Peyer's patch (tissue), 4 donors: ENCODE data around the gene NSG1. TPM values are rescaled to one million over a fixed set of nuclear protein-coding genes. Genes with fewer than 3 reads are reported as not detected.

Experiments used
- DNase-seq, 3 donors: peaks; one replicate each; pipeline ENCODE4 v3.0.0-alpha.2; 2017 to 2019
- H3K27ac ChIP-seq, 4 donors: fragments of 200-600 bp; sonication (generic); one replicate each; pipeline ENCODE4 v1.5.1; 2016 to 2019
- H3K27me3 ChIP-seq, 2 donors: fragments of 200-600 bp; sonication (generic); one replicate each; pipeline ENCODE4 v1.5.1; 2019
- H3K36me3 ChIP-seq, 3 donors: fragments of 200-600 bp; sonication (generic); one replicate each; pipeline ENCODE4 v1.5.1; 2016 to 2019
- H3K4me1 ChIP-seq, 4 donors: fragments of 200-600 bp; sonication (generic); one replicate each; pipeline ENCODE4 v1.5.1; 2016 to 2019
- H3K4me3 ChIP-seq, 4 donors: fragments of 200-600 bp; sonication (generic); 1 replicate in 3 of 4; 2 replicates in 1 of 4; pipeline ENCODE4 v1.5.1; 2016 to 2019; ENCODE audit warnings: mild to moderate bottlenecking in 1 of 4
- H3K9me3 ChIP-seq, 4 donors: fragments of 200-600 bp; sonication (generic); one replicate each; pipeline ENCODE4 v1.5.1; 2016 to 2019; ENCODE audit warnings: mild to moderate bottlenecking in 1 of 4
- POLR2A ChIP-seq, 2 donors: fragments of 450-650 bp; IDR thresholded peaks; one replicate each; pipeline ENCODE4 v1.5.1; 2017; ENCODE audit warnings: antibody characterized with exemption in 2 of 2, mild to moderate bottlenecking in 2 of 2, moderate library complexity in 2 of 2
- total RNA-seq, 4 donors: library from RNA; depleted of rRNA; stranded (reverse); fragments of >200 nt; gene quantifications; one replicate each; pipeline ENCODE4 v1.1.0, GENCODE V29; 2016
- TF ChIP-seq, protein P1 (sequence below), 6 experiments: fragments of 450-650 bp in 4 of 6; fragments of 200-600 bp in 2 of 6; sonication (generic) in 1 of 6; IDR thresholded peaks; one replicate each; pipeline ENCODE4 v1.5.1; 2017 to 2019; ENCODE audit warnings: antibody characterized with exemption in 6 of 6, mild to moderate bottlenecking in 3 of 6, moderate library complexity in 1 of 6

The NSG1 gene
- total RNA-seq, 4 donors from 2014 or later, result 2.0 to 13.2 (median 3.7) TPM

DNA sequence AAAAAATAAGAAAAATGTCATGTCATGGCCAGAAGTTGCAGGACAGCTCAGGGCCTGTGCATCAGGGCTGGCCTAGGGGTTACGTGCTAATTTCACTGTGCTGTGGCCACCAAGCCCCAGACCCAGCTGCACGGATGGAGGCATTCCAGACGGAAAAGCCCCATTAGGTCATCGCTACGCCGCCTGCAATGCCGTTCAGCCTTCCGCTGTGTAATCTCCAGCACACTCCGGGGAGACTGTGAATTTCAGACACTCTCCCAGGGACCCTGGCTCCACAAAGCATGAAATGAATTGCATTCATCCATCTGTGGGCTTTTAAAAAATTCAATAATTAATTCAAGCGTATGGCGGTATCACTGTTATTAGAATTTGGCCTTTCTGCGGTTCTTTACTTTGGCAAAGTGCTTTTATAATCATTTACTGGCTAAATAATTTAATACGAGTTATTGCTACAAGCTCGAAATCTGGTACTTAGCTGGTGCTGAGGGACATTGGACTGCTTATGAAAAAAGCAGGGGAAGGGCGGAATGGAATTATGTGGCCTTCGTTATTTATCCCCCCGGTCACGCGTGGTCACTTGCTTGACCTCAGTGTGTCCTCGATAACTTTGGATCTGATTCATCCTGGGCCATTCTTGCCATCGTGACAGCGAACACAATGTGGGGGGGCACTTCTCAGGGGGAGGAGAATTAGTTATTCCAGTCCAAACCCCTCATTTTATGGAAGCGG lies 9.0 kb upstream of the NSG1 start:
- Histone ChIP-seq H3K27me3 (no peaks in the 10 kb centered on the region), H3K4me3 (no peak overlapping the region), H3K4me1 (no peaks in the 10 kb centered on the region), H3K27ac (no peak overlapping the region), H3K9me3 (peaks cover 0 to 4% (median 0%) of the 10 kb centered on the region in 4 donors), H3K36me3 (no peaks in the 10 kb centered on the region)
- TF ChIP-seq, protein P1, sequence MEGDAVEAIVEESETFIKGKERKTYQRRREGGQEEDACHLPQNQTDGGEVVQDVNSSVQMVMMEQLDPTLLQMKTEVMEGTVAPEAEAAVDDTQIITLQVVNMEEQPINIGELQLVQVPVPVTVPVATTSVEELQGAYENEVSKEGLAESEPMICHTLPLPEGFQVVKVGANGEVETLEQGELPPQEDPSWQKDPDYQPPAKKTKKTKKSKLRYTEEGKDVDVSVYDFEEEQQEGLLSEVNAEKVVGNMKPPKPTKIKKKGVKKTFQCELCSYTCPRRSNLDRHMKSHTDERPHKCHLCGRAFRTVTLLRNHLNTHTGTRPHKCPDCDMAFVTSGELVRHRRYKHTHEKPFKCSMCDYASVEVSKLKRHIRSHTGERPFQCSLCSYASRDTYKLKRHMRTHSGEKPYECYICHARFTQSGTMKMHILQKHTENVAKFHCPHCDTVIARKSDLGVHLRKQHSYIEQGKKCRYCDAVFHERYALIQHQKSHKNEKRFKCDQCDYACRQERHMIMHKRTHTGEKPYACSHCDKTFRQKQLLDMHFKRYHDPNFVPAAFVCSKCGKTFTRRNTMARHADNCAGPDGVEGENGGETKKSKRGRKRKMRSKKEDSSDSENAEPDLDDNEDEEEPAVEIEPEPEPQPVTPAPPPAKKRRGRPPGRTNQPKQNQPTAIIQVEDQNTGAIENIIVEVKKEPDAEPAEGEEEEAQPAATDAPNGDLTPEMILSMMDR (IDR thresholded peaks at IDR 0.05), result no peak
- TF ChIP-seq POLR2A (IDR thresholded peaks at IDR 0.05), result no peak
- no peak for DNase-seq

DNA sequence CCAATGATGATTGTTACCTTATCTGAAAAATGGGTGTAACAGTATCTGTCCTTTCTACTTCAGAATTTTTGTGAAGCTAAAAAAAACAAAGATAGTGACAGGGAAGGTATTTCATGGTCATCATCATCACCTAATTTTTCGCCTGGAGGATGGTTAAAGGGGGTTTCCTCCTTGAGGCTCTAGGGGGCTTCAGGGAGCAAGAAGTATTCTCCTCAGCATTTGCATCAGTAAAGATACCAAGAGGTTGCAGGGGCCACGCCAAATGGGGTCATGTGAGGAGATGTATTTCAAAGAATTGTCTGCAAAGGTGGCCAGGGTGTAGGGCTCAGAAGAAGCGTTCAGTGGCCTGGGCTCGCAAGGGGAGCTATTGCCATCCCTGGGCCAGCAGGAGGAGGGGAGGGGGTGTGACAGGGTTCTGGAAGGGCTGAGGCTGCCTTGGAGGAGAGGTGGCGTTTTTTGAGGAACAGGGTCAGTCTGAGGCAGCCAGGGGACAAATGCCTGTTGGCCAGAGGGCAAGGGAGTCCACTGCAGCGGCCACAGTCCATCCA lies 7.3 kb upstream of the NSG1 start:
- DNase-seq, result no peak
- H3K27me3 ChIP-seq, result no peaks in the 10 kb centered on the region
- no peak overlapping the region for H3K4me3 ChIP-seq
- peaks cover 0 to 4% (median 0%) of the 10 kb centered on the region in 4 donors for H3K9me3 ChIP-seq
- H3K27ac ChIP-seq, result no peak overlapping the region
- H3K4me1 ChIP-seq, result no peaks in the 10 kb centered on the region
- no peak for TF ChIP-seq POLR2A (IDR thresholded peaks at IDR 0.05)
- TF ChIP-seq, protein P1 (IDR thresholded peaks at IDR 0.05), result no peak
- H3K36me3 ChIP-seq, result no peaks in the 10 kb centered on the region

DNA sequence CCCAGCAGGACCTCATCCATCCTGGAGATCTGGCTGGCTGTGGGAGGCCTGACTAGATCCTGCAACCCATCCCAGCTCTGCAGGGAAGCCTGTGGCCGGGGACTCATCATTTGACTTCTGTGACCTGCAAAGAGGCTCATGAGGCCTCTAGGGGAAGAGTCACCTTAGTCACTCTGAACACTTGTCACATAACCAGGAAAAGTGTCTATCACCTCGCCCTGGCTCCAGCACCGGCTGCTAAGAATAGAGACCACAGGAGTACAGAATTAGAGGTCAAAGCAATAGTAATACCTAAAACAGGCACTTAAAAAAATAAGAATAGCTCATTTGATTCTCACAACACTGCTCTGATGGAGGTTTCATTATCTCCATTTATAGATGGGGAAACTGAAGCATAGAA lies 3.8 kb upstream of the NSG1 start:
- no peak for TF ChIP-seq POLR2A (IDR thresholded peaks at IDR 0.05)
- TF ChIP-seq, protein P1 (IDR thresholded peaks at IDR 0.05), result no peak
- no peak overlapping the region for H3K27ac ChIP-seq
- H3K27me3 ChIP-seq, result peaks cover 0 to 28% of the 10 kb centered on the region in 2 donors
- peaks cover 0 to 26% (median 6%) of the 10 kb centered on the region in 4 donors for H3K4me1 ChIP-seq
- DNase-seq, result no peak
- H3K4me3 ChIP-seq, result no peak overlapping the region
- no peaks in the 10 kb centered on the region for H3K36me3 ChIP-seq
- no peaks in the 10 kb centered on the region for H3K9me3 ChIP-seq

DNA sequence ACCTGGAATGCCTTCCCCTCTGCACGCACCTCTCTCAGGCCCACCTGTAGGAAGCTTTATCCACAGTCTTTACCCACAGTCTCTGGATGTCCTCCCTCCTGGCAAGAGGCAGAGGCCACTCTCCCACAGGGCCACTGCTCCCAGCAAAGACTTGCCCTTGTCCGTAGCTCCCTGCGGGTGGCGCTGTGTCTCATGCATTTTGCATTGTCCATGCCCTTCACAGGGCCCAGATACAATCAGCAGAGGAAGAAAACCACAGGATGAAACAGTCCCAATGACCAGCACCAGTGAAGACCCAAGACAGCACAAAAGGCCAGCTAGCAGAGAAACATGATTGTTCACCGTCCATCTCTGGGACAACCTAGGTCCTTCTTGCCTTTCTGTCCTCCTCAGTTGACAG lies 2.1 kb upstream of the NSG1 start:
- Histone ChIP-seq H3K4me3 (no peak overlapping the region), H3K27me3 (peaks cover 0 to 28% of the 10 kb centered on the region in 2 donors), H3K27ac (no peak overlapping the region), H3K4me1 (peaks cover 0 to 32% (median 6%) of the 10 kb centered on the region in 4 donors), H3K36me3 (no peaks in the 10 kb centered on the region), H3K9me3 (no peaks in the 10 kb centered on the region)
- TF ChIP-seq, protein P1 (IDR thresholded peaks at IDR 0.05), result no peak
- no peak for TF ChIP-seq POLR2A (IDR thresholded peaks at IDR 0.05)
- no peak for DNase-seq

DNA sequence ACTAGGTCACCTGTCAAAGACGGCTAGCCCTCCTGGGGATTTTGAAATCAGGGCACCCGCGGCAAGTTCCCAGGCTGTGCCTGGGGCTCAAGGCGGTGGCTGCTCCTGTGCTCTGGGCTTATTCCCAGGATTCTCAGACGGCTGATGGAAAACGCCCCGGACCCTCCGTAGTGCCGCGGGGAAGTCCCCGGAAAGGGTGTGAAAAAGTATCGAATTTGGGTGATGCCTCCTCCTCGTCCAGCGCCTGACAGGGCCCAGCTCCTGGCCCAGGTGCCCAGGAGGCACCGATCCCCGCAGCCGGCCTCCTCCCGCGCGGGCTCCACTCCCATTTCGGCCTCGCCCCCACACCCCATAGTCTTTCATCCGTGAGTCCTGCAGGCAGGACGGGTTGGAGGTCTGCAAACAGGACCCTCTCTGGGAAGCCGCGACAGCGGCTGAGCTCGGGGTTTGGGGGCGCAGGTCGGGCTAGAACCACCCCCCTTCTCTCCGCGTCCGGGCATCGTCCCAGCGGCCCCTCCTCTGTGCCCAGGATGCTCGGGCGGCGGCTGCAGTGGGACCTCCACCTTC lies 1.1 kb upstream of the NSG1 start:
- Histone ChIP-seq H3K4me3 (peak overlapping the region in 3 of 4 donors; percentile 42 to 52 (median 48)), H3K36me3 (no peaks in the 10 kb centered on the region), H3K27ac (no peak overlapping the region), H3K27me3 (peaks cover 0 to 28% of the 10 kb centered on the region in 2 donors), H3K9me3 (no peaks in the 10 kb centered on the region), H3K4me1 (peaks cover 0 to 32% (median 6%) of the 10 kb centered on the region in 4 donors)
- no peak for TF ChIP-seq POLR2A (IDR thresholded peaks at IDR 0.05)
- no peak for DNase-seq

DNA sequence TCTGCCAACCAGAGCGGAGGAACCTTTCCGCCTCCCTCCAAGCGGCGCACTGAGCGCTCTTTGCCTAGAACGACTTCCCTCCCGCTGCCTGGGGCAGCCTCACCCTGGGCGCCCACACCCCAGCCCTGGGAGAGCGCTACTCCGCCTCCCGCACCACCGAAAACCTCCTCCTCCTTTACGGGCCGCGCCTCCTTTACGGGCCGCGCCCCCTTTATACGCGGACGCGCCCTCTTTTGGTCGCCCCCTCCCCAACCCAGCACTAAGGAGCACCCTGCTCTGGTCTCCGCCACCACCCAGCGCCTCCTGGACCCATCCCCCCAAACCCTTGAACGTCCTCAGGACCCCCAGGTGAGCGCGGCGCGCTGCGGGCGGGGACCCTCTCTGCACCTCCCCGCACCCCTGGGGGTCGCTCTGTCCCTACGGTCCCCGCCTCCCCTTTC lies 586 bp upstream of the NSG1 start:
- peak overlapping the region; percentile 21 to 52 (median 45) for H3K4me3 ChIP-seq
- peaks cover 0 to 32% (median 6%) of the 10 kb centered on the region in 4 donors for H3K4me1 ChIP-seq
- peaks cover 0 to 28% of the 10 kb centered on the region in 2 donors for H3K27me3 ChIP-seq
- no peak overlapping the region for H3K27ac ChIP-seq
- DNase-seq, result peak in 1 of 3 donors; percentile 46
- TF ChIP-seq, protein P1 (IDR thresholded peaks at IDR 0.05), result no peak
- TF ChIP-seq POLR2A (IDR thresholded peaks at IDR 0.05), result no peak
- no peaks in the 10 kb centered on the region for H3K36me3 ChIP-seq
- no peaks in the 10 kb centered on the region for H3K9me3 ChIP-seq
